DOHH2 (cell line): ENCODE data around the gene WDR59.

Experiments used
- EZH2phosphoT487 ChIP-seq: fragments of 200-600 bp; sonication (generic); IDR thresholded peaks from 2 replicates; pipeline ENCODE4 v1.6.1; 2017; ENCODE audit warnings: borderline replicate concordance, mild to moderate bottlenecking, antibody characterized with exemption, low read length, moderate library complexity, mixed read lengths
- TF ChIP-seq, protein P1 (sequence below): fragments of 200-600 bp; sonication (generic); IDR thresholded peaks from one replicate; pipeline ENCODE4 v1.5.1; 2014; ENCODE audit warnings: antibody characterized with exemption, mild to moderate bottlenecking, low read depth, low read length; ENCODE audit not compliant: poor library complexity, severe bottlenecking

DNA sequence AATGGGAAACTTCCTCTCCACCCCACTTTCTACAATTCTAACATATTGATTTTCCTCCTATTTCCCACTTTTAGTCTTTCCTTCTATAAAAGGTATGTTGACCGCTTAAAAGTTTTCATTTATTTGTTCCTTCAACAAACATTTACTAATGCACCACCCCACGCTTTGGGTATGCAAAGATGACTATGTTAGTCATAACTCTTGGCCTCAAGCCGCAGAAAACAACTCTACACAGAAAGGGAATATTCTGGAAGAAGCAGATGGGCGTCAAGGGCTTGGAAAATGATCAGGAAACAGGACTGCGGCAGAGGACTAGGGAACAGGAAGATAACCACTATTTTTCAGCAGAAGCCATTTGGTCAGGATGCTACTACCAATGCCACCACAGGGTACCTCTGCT lies 153.5 kb downstream of the WDR59 start:
- TF ChIP-seq, protein P1, sequence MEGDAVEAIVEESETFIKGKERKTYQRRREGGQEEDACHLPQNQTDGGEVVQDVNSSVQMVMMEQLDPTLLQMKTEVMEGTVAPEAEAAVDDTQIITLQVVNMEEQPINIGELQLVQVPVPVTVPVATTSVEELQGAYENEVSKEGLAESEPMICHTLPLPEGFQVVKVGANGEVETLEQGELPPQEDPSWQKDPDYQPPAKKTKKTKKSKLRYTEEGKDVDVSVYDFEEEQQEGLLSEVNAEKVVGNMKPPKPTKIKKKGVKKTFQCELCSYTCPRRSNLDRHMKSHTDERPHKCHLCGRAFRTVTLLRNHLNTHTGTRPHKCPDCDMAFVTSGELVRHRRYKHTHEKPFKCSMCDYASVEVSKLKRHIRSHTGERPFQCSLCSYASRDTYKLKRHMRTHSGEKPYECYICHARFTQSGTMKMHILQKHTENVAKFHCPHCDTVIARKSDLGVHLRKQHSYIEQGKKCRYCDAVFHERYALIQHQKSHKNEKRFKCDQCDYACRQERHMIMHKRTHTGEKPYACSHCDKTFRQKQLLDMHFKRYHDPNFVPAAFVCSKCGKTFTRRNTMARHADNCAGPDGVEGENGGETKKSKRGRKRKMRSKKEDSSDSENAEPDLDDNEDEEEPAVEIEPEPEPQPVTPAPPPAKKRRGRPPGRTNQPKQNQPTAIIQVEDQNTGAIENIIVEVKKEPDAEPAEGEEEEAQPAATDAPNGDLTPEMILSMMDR = no peak
- TF ChIP-seq EZH2phosphoT487 = no peak
